ENCODE measurements around the gene CCDC187.
"Not testable (repeated sequence)": the region's sequence is repeated elsewhere in the genome, so short reads cannot be mapped to it uniquely, and the experiment has no call there.

The CCDC187 gene

DNA sequence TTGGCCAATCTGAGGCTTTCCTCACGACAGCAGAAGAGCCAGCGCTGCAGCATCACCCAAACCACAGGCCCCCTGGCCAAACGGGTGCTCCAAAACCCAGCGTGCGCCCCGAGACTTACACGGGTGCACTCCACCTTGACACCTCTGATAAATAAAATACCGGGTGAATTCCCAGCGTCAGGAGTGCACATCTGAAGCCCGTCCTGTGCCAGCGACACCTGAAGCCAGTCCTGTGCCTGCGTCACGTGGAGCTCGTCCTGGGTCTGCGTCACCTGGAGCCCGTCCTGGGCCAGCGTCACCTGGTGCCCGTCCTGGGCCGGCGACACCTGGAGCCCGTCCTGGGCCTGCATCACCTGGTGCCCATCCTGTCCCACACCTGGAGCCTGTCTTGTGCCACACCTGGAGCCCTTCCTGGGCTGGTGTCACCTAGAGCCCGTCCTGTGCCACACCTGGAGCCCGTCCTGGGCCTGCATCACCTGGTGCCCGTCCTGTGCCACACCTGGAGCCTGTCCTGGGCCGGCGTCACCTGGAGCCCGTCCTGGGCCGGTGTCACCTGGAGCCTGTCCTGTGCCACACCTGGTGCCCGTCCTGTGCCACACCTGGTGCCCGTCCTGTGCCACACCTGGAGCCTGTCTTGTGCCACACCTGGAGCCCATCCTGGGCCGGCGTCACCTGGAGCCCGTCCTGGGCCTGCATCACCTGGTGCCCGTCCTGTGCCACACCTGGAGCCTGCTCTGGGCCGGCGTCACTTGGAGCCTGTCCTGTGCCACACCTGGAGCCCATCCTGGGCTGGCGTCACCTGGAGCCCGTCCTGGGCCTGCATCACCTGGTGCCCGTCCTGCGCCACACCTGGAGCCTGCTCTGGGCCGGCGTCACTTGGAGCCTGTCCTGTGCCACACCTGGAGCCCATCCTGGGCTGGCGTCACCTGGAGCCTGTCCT, 67.2 kb downstream of the CCDC187 start:
- DNase-seq, result not testable (repeated sequence)

DNA sequence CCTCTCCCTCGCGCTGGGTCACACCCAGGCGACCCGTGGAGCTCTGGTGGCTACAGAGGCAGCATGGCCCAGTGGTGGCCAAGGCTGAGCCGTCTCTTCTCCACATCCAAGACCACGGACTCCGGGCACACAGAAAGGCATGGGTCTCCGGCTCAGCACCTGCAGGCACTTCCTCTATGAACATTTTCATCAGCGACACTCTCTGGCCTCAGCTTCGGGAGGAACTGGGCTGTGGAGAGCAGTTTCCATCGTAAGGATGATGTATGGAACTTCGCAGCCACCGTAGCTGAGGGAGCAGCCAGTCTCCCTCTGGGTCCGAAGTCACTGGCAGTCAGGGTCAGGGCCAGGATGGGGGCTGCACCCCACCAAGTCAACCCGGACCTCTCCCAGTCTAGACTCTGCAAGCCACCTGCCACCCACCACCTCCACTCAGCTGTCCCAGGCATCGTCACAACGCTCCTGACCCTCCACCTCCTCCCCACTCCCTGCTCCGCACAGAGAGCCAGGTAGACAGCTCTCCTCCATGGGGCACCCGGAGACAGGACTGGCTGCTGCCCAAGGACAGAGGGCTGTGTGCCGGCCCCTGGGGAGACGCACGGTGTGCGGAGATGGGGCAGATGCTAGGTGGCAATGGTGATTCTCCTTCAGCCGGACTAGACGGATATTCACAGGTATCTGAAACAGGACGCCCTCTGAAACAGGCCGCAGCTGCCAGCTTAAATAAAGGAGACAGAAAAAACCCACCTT, 68.0 kb downstream of the CCDC187 start:
- DNase-seq, result no peak

DNA sequence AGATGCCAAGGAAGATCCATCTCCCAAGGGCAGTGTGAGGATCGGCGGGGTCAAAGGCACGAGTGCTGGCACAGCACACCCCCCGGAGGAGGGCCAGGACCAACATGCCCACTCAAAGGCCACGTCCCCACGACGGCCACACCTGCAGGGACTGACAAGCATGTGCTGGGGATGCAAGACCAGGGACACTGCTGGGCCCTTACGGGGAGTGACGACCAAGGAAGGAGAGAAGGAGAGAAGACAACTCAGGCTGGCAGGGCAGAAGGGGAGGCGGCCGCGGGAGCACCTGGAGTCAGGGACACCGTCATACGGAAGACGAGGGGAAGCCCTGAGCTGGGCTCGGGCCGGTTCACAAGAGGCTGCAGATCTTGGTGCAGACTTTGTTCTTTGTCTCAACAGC, 68.7 kb downstream of the CCDC187 start:
- DNase-seq, result no peak

DNA sequence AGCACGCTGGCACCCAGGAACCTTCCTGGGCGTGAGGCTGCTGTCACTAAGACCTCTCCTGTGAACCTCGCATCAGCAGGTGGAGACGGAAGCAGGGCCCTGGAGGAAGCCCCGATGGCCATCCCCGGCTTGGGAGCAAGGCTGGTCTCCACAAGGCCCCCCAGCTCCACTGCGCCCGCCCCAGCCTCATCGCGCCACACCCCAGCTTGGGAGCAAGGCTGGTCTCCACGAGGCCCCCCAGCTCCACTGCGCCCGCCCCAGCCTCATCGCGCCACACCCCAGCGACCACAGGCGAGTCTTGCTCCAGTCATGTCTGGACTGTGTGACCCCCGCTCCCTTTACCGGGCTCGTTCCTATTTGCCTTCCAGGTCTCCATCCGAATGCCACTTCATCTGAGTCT, 69.3 kb downstream of the CCDC187 start:
- DNase-seq, result no peak

DNA sequence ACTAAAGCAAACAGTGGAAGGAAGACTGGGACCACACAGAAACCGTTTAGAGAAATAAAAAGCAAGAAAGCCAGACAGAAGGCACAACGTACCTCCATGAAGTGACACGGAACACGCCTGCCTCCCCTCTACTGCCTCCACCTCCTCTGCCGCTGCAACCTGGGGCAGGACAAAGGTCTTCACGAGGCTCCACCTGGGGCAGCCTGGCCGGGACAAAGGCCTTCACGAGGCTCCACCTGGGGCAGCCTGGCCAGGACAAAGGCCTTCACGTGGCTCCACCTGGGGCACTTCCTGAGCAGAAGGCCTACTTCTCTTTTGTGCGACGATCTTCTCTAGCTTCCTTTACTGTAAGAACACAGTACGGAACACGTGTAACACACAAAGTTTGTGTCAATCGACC, 70.0 kb downstream of the CCDC187 start:
- DNase-seq, result no peak

DNA sequence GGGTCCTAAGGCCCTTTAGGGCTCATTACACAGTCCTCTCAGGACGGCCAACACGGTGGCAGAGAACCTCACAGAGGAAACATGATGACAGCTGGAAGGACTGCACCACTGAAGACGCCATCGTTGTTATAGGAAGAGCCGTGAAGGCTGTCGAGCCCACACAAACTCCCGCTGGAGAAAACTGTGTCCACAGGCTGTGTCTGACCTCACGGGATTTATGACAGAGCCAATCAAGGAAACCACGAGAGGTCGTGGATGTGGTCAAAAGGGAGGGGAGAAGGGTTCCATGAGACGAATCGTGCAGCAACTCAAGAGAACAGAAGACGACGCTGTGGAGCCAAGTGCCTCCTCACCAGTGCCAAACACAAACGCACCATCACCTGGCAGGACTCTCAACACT, 70.5 kb downstream of the CCDC187 start:
- no peak for DNase-seq

DNA sequence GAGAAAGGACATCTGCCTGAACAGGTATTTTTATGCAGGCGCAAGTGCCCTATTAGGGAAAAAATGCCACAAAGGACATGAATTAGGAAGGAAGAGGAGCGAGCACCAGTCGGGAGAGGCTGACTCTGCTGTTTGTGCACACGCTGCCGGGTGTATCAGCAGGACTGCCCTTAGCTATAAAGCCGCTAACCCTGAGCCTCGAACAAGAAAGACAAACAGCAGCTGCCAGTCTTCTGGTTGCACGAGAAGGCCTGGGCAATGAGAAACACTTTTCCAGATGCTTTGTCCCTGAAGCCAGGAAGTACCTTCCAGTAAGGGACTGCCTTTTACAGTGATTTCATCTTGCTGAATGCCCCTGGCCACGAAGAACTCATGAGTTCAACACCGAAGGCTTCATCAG, 70.9 kb downstream of the CCDC187 start:
- DNase-seq, result no peak

DNA sequence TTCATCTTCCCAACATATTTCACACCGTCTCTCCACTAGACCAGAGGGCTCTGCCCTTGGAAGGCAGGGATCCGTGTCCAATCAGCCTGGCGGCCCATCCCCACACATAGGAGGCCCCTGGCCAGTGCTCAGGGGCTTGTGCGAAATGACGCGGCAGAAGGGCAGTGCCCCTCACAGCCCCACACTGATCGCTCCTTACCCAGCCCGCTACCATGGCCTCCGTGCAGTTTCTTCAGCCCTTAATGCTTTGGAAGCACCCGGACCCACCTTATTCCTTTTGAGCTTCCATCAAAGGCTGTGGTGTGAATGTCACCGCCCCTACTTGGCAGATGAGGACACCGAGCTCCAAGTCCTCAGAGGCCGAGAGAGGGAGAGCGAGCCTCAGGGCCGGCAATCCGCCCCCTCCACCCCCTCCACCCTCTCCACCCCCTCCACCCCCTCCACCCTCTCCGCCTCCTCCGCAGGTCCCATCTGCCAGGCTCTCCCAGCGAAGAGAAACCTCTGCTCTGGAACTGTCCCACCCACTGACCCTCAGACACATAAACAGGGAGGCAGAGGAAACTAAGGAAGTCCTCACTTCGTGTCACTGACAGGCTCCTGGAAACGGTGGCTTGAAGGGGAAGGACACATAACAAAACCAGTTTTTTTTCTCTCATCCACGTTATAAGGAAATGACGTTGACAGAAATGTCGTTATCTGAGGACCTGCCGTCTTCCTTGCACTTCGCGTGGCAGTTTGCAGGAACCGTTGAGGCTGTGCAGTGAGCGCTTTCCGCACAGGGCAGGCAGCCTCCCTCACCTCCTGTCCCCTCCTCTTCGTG, 72.2 kb downstream of the CCDC187 start:
- no peak for DNase-seq

DNA sequence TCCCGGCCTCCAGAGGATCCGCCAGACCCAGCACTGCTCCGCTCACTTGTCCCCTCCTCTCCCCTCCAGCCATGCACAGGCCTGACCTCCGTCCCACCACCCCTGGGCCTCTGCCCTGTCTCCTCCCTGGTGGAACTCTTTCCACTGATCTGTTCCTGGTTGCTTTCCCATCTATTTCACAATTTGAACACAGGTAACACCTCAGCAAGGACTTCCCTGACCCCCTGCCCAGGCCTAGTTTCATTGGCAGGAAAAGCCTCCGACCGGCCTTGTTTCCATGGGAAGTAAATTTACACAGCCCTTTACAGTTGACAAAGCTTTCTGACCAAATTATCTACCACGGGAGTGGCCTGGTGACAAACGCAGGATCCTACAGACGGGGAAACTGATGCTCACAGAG, 73.1 kb downstream of the CCDC187 start:
- no peak for DNase-seq

DNA sequence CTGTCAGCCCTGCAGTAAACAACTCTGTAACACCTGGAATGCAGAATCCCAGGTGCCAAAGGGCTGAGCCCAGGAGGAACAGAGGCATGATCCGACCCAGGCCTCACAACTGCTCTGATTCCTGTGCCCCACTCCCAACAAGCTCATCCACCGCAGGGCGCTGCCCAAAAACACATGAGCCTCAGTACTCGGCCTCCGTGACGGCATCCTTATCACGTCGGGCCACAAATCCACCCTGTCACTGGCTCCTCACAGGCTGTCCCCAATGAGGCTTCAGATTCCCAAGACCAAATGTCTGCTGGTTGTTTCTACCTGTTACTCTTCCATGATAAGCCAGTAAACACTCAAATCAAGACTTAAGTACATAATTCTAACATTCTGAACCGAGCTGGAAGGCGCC, 73.5 kb downstream of the CCDC187 start:
- no peak for DNase-seq

DNA sequence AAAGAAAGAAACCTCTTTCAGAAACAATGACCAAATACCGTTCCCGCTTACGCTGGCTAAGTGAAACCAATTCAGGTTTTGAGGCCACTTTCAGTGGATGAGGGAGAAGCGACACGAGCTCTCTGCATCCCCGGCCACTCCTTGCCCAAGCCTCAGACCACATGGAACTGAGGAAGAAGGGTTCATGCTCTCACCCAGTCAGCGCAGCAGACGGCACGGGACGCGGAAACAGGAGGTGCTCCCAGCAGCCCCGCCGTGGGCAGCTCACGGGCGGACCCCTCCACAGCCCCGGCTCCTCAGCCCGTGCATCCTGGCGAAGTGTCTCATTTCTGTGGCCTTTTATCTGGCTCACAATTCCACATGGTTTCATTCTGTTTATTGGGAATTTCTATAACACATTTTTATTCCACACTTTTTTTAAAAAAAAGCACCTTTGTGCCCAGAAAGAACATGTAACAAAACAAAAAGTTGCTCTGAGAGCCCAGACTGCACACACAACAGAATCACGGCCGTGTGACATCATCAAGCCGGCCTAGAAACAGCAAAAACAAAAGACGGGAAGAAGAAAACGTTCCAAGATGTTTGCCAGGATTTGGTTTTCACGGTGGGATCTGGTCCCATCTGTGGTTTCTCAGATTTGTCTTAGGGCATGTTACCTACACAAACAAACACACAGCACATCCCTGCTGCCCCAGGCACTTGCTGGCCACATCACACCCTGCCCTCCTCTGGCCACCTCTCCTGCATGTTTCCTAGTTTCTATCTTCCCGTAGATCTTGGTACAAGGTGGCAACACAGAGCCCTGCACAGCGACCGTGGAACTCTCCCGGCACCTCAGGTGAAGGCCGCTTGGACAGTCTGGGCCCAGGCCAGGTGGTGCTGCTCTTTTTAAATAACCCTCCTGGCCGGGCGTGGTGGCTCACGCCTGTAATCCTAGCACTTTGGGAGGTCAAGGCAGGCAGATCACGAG, 74.5 kb downstream of the CCDC187 start:
- DNase-seq, result no peak

DNA sequence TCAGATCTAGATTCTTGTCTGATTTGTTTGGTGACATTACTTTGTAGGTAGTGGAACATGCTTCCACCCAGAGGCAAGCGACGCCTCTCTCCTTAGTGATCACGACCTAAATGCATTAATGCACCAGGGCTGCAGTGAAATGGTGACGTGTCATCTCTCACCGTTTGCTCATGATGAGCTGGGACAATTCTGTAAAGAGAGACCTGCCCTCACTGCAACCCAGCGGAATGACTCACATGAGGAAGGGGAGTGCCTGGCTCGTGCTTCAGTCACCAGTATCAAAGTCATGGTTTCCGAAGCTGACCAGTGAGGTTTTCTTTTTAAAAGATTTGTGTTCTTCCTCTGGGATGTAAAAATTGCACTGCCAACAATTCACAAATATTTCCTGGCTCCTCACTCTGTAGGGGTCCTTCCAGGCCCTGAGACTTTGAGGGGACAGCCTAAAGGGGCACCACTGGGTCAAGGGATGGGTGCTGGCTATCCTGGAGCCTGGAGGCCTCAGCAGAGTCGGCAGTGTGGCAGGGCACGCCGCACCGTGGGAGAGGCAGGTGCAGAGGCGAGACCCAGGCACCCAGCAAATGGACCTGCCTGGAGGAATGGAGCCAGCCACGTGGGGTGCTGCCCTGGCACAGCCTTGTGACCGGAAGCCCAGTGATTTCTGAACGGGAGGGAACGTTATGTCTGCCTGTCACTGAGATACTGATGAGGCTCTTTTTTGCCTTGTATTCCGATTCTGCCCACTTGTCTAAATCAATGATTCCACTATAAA, 75.6 kb downstream of the CCDC187 start:
- no peak for DNase-seq

DNA sequence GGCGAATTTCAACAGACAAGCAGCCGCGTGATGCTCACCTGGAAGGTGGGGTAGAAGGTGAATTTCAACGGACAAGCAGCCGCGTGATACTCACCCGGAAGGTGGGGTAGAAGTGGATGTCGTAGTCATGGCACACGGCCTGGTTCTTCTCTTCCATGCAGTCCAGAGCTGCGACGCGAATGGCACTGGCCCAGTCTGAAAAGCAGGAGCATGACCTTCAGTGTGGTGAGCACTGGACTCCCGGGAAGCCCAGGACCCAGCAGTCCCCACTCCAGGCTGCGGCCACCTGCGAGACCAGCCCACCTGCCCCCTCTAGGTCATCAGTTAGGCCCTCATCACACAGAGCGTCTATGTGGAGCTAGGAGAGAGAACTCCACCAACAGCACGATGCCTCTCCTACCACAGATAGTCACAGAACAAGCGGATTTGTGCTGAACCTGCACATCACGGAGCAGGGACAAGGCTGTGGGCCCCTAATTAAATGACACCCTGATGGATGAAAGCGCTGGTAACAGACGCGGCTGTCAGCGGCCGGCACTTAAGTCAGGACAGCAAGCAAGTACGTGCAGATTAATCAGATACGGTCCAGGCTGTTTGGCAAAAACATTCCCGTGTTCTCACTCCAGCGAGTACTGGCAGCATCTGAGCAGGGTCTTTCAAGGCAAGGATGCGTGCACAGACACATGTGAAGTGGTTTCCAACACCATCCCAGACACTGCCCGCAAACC, 77.0 kb downstream of the CCDC187 start:
- no peak for DNase-seq

DNA sequence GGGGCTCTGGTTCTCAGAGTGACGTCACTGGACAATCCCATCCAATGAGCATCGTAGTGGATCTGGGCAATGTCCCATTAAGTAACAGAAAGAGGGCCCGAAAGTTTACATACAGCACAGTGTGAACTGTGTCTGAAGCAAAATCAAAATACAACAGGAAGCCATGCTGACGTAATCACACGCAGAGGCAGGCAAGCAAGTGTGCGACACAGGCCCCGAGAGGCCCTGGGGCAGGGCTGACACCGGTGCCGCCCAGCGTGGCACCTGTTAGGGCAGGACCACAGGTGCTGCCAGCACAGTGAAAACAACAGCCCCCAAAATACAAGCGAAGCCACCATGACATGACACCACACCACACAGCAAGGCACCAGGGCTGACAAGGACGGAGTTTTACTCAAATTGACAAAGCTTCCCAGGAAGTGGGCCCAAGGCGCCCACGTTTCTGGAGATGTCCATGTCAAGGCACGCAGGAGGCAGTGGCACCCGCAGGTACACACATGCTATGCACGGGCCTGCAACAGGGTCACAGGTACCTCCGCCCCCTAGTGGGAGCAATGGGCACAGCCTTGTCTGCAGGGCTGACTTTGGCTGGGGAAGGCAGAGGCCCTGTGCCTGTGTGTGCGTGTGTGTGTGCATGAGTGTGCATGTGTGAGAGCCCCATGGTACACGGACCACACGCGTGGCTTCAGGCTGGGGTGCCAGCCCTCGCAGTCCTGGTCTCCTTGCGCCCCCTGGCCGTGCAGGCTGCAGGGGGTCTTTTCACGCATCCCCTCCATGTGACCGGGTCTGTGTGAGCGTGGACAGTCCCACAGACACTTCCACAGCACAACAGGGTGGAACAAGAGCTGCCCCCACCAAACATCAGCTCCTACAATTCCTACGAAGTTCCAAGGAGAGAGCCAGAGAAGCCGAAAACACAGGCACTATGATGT, 77.9 kb downstream of the CCDC187 start:
- DNase-seq, result peak; percentile 55

DNA sequence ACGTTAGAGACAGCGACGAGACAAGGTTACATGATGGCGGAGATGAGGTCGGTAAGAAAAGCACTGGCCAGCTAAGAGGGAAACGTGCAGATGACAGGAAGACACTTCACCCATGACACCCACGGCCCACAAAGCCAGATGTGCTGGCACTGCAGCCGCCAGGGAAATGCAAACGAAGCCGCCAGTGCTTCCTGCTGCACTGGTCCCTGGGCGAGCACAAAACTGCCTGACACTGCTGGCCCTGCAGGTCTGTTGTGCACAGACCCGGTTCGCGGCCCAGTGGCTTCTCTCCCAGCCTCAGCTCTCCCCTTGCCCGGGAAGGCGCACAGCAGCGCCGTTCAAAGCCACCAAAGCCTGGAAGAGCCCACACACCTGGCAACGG, 78.5 kb downstream of the CCDC187 start:
- no peak for DNase-seq

DNA sequence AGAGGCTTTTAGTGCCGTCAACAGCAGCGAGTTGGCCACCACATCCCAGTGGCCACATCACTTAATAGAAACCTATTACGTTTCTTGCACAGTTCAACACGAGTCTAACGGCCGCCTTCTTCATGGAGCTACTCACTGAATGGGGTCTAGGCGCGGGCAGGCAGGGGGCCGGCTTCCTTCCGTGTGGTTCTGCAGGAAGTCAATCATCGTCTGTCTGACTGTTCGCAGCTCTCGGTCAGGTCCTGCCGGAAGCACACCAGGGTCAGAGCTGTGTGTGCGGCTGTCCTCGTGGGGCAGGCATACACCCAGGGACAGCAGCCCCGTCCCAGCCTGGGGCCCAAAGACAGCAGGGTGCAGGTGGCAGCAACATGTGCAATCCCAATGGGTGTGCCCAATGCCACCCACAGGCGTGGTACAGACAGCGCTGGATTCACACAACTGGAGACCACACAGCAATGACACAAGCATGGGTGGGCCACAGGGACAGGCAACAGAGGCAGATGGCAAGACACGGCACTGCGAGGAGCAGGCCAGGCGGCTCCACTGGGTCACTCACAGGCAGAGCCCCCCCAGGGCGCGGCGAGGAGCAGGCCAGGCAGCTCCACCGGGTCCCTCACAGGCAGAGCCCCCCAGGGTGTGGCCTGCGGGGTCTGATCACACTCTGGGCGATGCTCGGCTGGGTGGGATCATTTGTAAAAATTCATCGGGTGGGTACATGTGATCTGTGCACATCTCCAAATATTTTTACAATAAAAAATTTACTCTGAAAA, 79.8 kb downstream of the CCDC187 start:
- no peak for DNase-seq

DNA sequence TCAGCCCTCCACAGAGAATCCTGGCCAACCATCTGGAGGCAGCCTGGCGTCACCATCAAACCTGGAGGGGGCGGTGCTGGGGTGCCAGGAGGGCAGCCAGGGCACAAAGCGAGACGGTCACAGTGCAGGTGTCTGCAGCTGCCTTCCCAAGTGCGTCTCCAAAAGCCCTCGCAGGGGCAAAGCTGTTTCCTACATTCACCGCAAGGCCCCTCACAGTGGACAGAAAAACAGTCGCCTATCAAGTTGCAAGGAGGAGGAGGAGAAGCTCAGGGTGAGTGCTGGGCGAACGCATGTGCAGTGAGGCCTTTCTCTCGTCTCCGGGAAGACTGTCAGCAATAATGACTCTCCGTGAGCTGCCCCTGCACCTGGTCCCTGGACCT, 81.0 kb downstream of the CCDC187 start:
- DNase-seq, result no peak

DNA sequence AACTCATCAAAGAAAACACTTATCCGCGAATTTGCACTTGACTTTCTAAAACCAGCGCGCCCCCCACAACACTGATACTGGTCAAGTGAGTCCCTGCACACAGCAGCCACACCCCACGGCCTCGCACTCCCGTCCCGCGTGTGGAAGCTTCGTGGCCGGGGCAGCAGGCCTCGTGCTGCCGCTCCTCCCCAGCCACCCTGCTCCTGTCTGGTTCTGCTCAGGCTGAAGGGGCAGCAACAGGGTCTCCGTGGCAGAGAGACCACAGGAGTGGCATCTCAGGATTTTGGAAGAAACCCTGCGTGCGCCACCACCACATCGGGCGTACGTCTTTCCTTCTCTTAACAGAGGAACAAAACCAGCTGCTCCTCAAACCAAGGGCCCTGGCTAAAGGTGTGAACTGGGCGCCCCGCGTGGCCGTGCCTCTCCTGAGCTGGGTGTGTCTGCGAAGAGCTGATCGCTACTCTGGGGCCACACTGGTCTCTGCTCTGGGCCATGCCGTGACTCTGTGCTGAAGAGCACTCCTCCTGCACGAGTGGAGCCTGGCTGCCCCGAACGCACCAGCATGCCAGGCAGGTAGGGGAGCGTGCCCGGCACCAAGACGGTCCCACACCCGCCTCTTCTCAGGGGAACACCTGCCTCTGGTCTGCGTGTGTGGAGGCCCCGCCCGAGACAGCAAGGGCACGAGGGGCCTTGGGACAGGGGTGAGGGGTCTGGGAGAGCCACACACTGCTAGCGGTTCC, 81.6 kb downstream of the CCDC187 start:
- DNase-seq, result no peak

Measured in stimulated activated naive CD4-positive, alpha-beta T cell treated with Interleukin-2 at 50 U/mL for 16 hours (primary cell).